HepG2 (cell line): Measurements from ENCODE around the gene MORF4L2. TPM values are rescaled to one million over a fixed set of nuclear protein-coding genes. Genes with fewer than 3 reads are reported as not detected.

Experiments used
- CEBPG ChIP-seq: IDR thresholded peaks from 2 replicates; pipeline ENCODE4 v1.6.1; 2016
- ETS1 ChIP-seq: sonication (generic); formaldehyde crosslinking; IDR thresholded peaks from 2 replicates; pipeline ENCODE4 v1.4.0; 2020; ENCODE audit warnings: missing genetic modification reagents
- FOXA3 ChIP-seq: IDR thresholded peaks from 2 replicates; pipeline ENCODE4 v1.6.1; 2016; ENCODE audit warnings: missing genetic modification reagents, missing compliant biosample characterization
- FOXP1 ChIP-seq, 2 experiments: fragments of 450-650 bp in 1 of 2; IDR thresholded peaks; 2 replicates each; pipeline ENCODE4 v1.6.1; 2017 to 2018; ENCODE audit warnings: antibody characterized with exemption in 1 of 2
- KLF12 ChIP-seq: sonication (generic); formaldehyde crosslinking; IDR thresholded peaks from 2 replicates; pipeline ENCODE4 v1.4.0; 2020; ENCODE audit warnings: missing genetic modification reagents, borderline replicate concordance
- KLF15 ChIP-seq: sonication (generic); formaldehyde crosslinking; IDR thresholded peaks from 2 replicates; pipeline ENCODE4 v1.8.1; 2023; ENCODE audit warnings: borderline replicate concordance, mild to moderate bottlenecking, inconsistent platforms, missing genetic modification reagents, mixed read lengths
- MTA3 ChIP-seq: sonication (generic); formaldehyde crosslinking; IDR thresholded peaks from 2 replicates; pipeline ENCODE4 v1.4.0; 2020; ENCODE audit warnings: missing genetic modification reagents
- NCOA2 ChIP-seq: sonication (generic); formaldehyde crosslinking; IDR thresholded peaks from 2 replicates; pipeline ENCODE4 v1.8.0; 2022; ENCODE audit warnings: inconsistent platforms
- POGK ChIP-seq: sonication (generic); formaldehyde crosslinking; conservative IDR thresholded peaks from 2 replicates; pipeline ENCODE4 v1.8.0; 2022; ENCODE audit warnings: mild to moderate bottlenecking, moderate library complexity, missing genetic modification reagents
- RERE ChIP-seq: IDR thresholded peaks from 2 replicates; pipeline ENCODE4 v1.6.1; 2016; ENCODE audit warnings: low read depth, missing genetic modification reagents, missing compliant biosample characterization
- TMF1 ChIP-seq: sonication (generic); formaldehyde crosslinking; IDR thresholded peaks from 2 replicates; pipeline ENCODE4 v1.8.1; 2022; ENCODE audit warnings: low read depth, missing genetic modification reagents
- TRIM24 ChIP-seq: sonication (generic); formaldehyde crosslinking; IDR thresholded peaks from 2 replicates; pipeline ENCODE4 v1.8.0; 2022; ENCODE audit warnings: mild to moderate bottlenecking, missing genetic modification reagents
- ZBTB14 ChIP-seq: sonication (generic); formaldehyde crosslinking; IDR thresholded peaks from 2 replicates; pipeline ENCODE4 v1.4.0; 2020; ENCODE audit warnings: missing genetic modification reagents
- ZHX1 ChIP-seq: sonication (generic); formaldehyde crosslinking; IDR thresholded peaks from 2 replicates; pipeline ENCODE4 v1.8.1; 2022; ENCODE audit warnings: low read depth, mild to moderate bottlenecking, missing genetic modification reagents
- ZNF567 ChIP-seq: sonication (generic); formaldehyde crosslinking; IDR thresholded peaks from 2 replicates; pipeline ENCODE4 v1.8.1; 2023; ENCODE audit warnings: mild to moderate bottlenecking, missing genetic modification reagents, borderline replicate concordance
- ZNF629 ChIP-seq: sonication (generic); formaldehyde crosslinking; conservative IDR thresholded peaks from 2 replicates; pipeline ENCODE4 v1.5.0; 2020; ENCODE audit warnings: missing genetic modification reagents
- ZSCAN12 ChIP-seq: sonication (generic); formaldehyde crosslinking; IDR thresholded peaks from 2 replicates; pipeline ENCODE4 v1.9.0; 2021; ENCODE audit warnings: mild to moderate bottlenecking, missing genetic modification reagents
- polyA plus RNA-seq, 8 experiments: library from polyadenylated mRNA; depleted of rRNA in 3 of 8; stranded (reverse) in 7 of 8; unstranded in 1 of 8; fragments of >200 nt; fragmentation: Illumina TruSeq in 4 of 8; extraction: Trizol in 4 of 8; gene quantifications; 2 replicates each; pipeline versions ENCODE4 v1.2.1 to v1.2.3, GENCODE V29; 2011 to 2016; ENCODE audit warnings: low read depth in 4 of 8, missing spikeins in 1 of 8, mixed read lengths in 1 of 8; ENCODE audit not compliant: insufficient read depth in 1 of 8
- total RNA-seq, 5 experiments: library from RNA; depleted of rRNA; stranded (reverse); fragments of >200 nt; fragmentation: Illumina TruSeq; extraction: Trizol; gene quantifications; 2 replicates each; pipeline ENCODE4 v1.2.3, GENCODE V29; 2016; ENCODE audit warnings: low read depth in 1 of 5

MORF4L2 gene
- total and polyA plus RNA-seq, 2 of the 13 experiments (the other 11 are each of a cell fraction or from before 2014, with no cell fraction given), result 358 to 469 TPM

GRCh38 chrX:103691059-103691458 is 4.6 kb upstream of the MORF4L2 start (continued):
- TF ChIP-seq RERE (CRISPR knock-in tag) (no peak), NCOA2 (CRISPR knock-in tag) (peak; percentile 79), POGK (no peak), ZNF629 (CRISPR knock-in tag) (0 out of 2 replicates have a peak, but pooled peaks have one; percentile 12), CEBPG (no peak), MTA3 (no peak), ZNF567 (CRISPR knock-in tag) (no peak), FOXA3 (CRISPR knock-in tag) (peak; percentile 36; the same call in 1 of the 2 replicates), ZHX1 (no peak), TRIM24 (CRISPR knock-in tag) (no peak), KLF15 (CRISPR knock-in tag) (no peak), ZBTB14 (CRISPR knock-in tag) (no peak), KLF12 (CRISPR knock-in tag) (no peak), ETS1 (CRISPR knock-in tag) (no peak), ZSCAN12 (no peak), FOXP1 (IDR thresholded peaks at IDR 0.05) (no peak), FOXP1 (CRISPR knock-in tag; IDR thresholded peaks at IDR 0.05) (peak; percentile 35; the same call in 1 of the 2 replicates), TMF1 (CRISPR knock-in tag) (no peak)
